ENCODE results near the gene ZBTB7C. TPM values are rescaled to one million over a fixed set of nuclear protein-coding genes. Genes with fewer than 3 reads are reported as not detected.

The ZBTB7C gene
- total RNA-seq, 2 experiments from 2014 or later, result not detected

- Histone ChIP-seq H2AFZ (ENCODE audit: low read length) (no peak overlapping the region), H3K4me2 (ENCODE audit: low read length) (no peak overlapping the region), H3K4me1 (ENCODE audit: insufficient read depth, low read length, poor library complexity, severe bottlenecking) (no peaks in the 10 kb centered on the region), H3K36me3 (ENCODE audit: insufficient read depth, low read length) (no peaks in the 10 kb centered on the region), H4K20me1 (ENCODE audit: insufficient read depth, low read length) (no peaks in the 10 kb centered on the region), H3K27ac (ENCODE audit: low read depth, low read length, poor library complexity, severe bottlenecking) (no peak overlapping the region), H3K79me2 (ENCODE audit: insufficient read depth, low read depth, low read length) (no peaks in the 10 kb centered on the region), H3K9me3 (ENCODE audit: low read length) (no peaks in the 10 kb centered on the region), H3K9me2 (ENCODE audit: insufficient read depth, low read length) (no peaks in the 10 kb centered on the region), H3K4me3 (ENCODE audit: low read depth, low read length, poor library complexity, severe bottlenecking) (no peak overlapping the region)
- DNase-seq (ENCODE audit: low spot score), result no peak
- no TSS peak for BruUV-seq (replicated peaks)
- POLR2A ChIA-PET, result interaction anchor here (0.7 kb wide), 1 partner anchor 228 kb away, joined by 3 read pairs; no protein-coding TSS in a partner anchor
- no peak for TF ChIP-seq EZH2phosphoT487 (IDR thresholded peaks at IDR 0.05; ENCODE audit: borderline replicate concordance, low read depth, low read length)
- intact Hi-C loops (cut with micrococcal nuclease; ENCODE audit: unreplicated experiment), result no loop called here
- CTCF ChIA-PET (ENCODE audit: unreplicated experiment), result no interaction called here
Observed at GRCh38 chr18:48168861-48169260, 240.3 kb downstream of the ZBTB7C start.

GRCh38 chr18:48167897-48168253, 241.3 kb downstream of the ZBTB7C start:
- Histone ChIP-seq H4K20me1 (ENCODE audit: insufficient read depth, low read length) (no peaks in the 10 kb centered on the region), H3K27ac (ENCODE audit: low read depth, low read length, poor library complexity, severe bottlenecking) (no peak overlapping the region), H3K4me2 (ENCODE audit: low read length) (no peak overlapping the region), H3K36me3 (ENCODE audit: insufficient read depth, low read length) (no peaks in the 10 kb centered on the region), H3K9me2 (ENCODE audit: insufficient read depth, low read length) (no peaks in the 10 kb centered on the region), H3K9me3 (ENCODE audit: low read length) (no peaks in the 10 kb centered on the region), H3K4me3 (ENCODE audit: low read depth, low read length, poor library complexity, severe bottlenecking) (no peak overlapping the region), H3K79me2 (ENCODE audit: insufficient read depth, low read depth, low read length) (no peaks in the 10 kb centered on the region), H2AFZ (ENCODE audit: low read length) (no peak overlapping the region), H3K4me1 (ENCODE audit: insufficient read depth, low read length, poor library complexity, severe bottlenecking) (no peaks in the 10 kb centered on the region)
- ChIA-PET CTCF (ENCODE audit: unreplicated experiment) (no interaction called here), POLR2A (no interaction called here)
- DNase-seq (ENCODE audit: low spot score), result no peak
- TF ChIP-seq CTCF (conservative IDR thresholded peaks at IDR 0.05; ENCODE audit: low read length) (no peak), EZH2phosphoT487 (IDR thresholded peaks at IDR 0.05; ENCODE audit: borderline replicate concordance, low read depth, low read length) (no peak)
- no TSS peak for BruUV-seq (replicated peaks)
- intact Hi-C loops (cut with micrococcal nuclease; ENCODE audit: unreplicated experiment), result no loop called here

GRCh38 chr18:48166336-48166875, 242.8 kb downstream of the ZBTB7C start:
- Histone ChIP-seq H3K9me2 (ENCODE audit: insufficient read depth, low read length) (no peaks in the 10 kb centered on the region), H2AFZ (ENCODE audit: low read length) (no peak overlapping the region), H3K4me3 (ENCODE audit: low read depth, low read length, poor library complexity, severe bottlenecking) (no peak overlapping the region), H3K9me3 (ENCODE audit: low read length) (no peaks in the 10 kb centered on the region), H3K36me3 (ENCODE audit: insufficient read depth, low read length) (no peaks in the 10 kb centered on the region), H3K4me1 (ENCODE audit: insufficient read depth, low read length, poor library complexity, severe bottlenecking) (no peaks in the 10 kb centered on the region), H3K4me2 (ENCODE audit: low read length) (no peak overlapping the region), H3K27ac (ENCODE audit: low read depth, low read length, poor library complexity, severe bottlenecking) (no peak overlapping the region), H4K20me1 (ENCODE audit: insufficient read depth, low read length) (no peaks in the 10 kb centered on the region), H3K79me2 (ENCODE audit: insufficient read depth, low read depth, low read length) (no peaks in the 10 kb centered on the region)
- intact Hi-C loops (cut with micrococcal nuclease; ENCODE audit: unreplicated experiment), result no loop called here
- POLR2A ChIA-PET, result no interaction called here
- CTCF ChIA-PET (ENCODE audit: unreplicated experiment), result no interaction called here
- BruUV-seq (replicated peaks), result no TSS peak
- DNase-seq (ENCODE audit: low spot score), result no peak
- TF ChIP-seq EZH2phosphoT487 (IDR thresholded peaks at IDR 0.05; ENCODE audit: borderline replicate concordance, low read depth, low read length), result no peak
- TF ChIP-seq CTCF (conservative IDR thresholded peaks at IDR 0.05; ENCODE audit: low read length), result no peak

Data from OCI-LY7 (cell line).